GM12878 (cell line): Measurements from ENCODE around the gene MYO1H. TPM values are rescaled to one million over a fixed set of nuclear protein-coding genes. Genes with fewer than 3 reads are reported as not detected.

ENCODE experiments used
- ATAC-seq: fragments of 200-7000 bp; cut with Tn5 transposase; 3 replicates; pipeline ENCODE4 v1.9.1; 2020; ENCODE audit warnings: mild to moderate bottlenecking, moderate library complexity
- BruUV-seq: library from RNA; stranded (reverse); fragments of 400-500 nt; replicated peaks from 2 replicates; lab custom pipeline; 2021; lab: Mats Ljungman, UMichigan
- CTCF ChIA-PET: fragments of 300-600 bp; sonication (Branson Sonifier 250); formaldehyde crosslinking; extraction: SDS; loops from one replicate; lab custom pipeline; 2021; ENCODE audit warnings: inconsistent platforms; lab: Yijun Ruan, JAX
- POLR2A ChIA-PET: fragments of 350-600 bp; formaldehyde crosslinking; extraction: SDS; loops from one replicate; lab custom pipeline; 2021; ENCODE audit warnings: inconsistent platforms; lab: Charles Lee
- RAD21 ChIA-PET: fragments of 300-600 bp; sonication (Branson Sonifier 250); formaldehyde crosslinking; loops from one replicate; lab custom pipeline; 2023; ENCODE audit warnings: antibody characterized with exemption; ENCODE audit not compliant: unreplicated experiment; lab: Charles Lee
- SMC1A ChIA-PET: fragments of 300-600 bp; sonication (Branson Sonifier 250); formaldehyde crosslinking; loops from one replicate; lab custom pipeline; 2023; ENCODE audit not compliant: unreplicated experiment, uncharacterized antibody; lab: Charles Lee
- DNase-seq: peaks from one replicate; pipeline ENCODE4 v3.0.0-alpha.2; 2011; ENCODE audit warnings: low read depth, low spot score
- FAIRE-seq: peaks from 3 replicates; lab custom pipeline; 2011; peaks lifted over from hg19 to GRCh38; lab: Jason Lieb, UNC
- H2AFZ ChIP-seq: 2 replicates; pipeline ENCODE4 v1.6.0; 2011; ENCODE audit warnings: low read depth, low read length, control low read depth; ENCODE audit not compliant: control insufficient read depth
- H3K27ac ChIP-seq: 2 replicates; pipeline ENCODE4 v1.5.1; 2011; ENCODE audit warnings: control low read depth; ENCODE audit not compliant: control insufficient read depth, insufficient read depth
- H3K27me3 ChIP-seq, 2 experiments: replicated peaks in 1 of 2; 2 replicates each; pipeline versions ENCODE4 v1.6.0 to v1.6.1; 2011; ENCODE audit warnings: low read length in 1 of 2; ENCODE audit not compliant: control insufficient read depth in 2 of 2, insufficient read depth in 2 of 2
- H3K36me3 ChIP-seq, 2 experiments: 2 replicates each; pipeline ENCODE4 v1.5.1; 2011; ENCODE audit warnings: low read length in 1 of 2; ENCODE audit not compliant: control insufficient read depth in 2 of 2, insufficient read depth in 2 of 2
- H3K4me1 ChIP-seq: 2 replicates; pipeline ENCODE4 v1.6.1; 2011; ENCODE audit warnings: mild to moderate bottlenecking, low read length, moderate library complexity, mixed read lengths; ENCODE audit not compliant: control insufficient read depth, insufficient read depth
- H3K4me2 ChIP-seq: 2 replicates; pipeline ENCODE4 v1.6.0; 2011; ENCODE audit warnings: control low read depth; ENCODE audit not compliant: control insufficient read depth, insufficient read depth
- H3K4me3 ChIP-seq: fragments of 200-600 bp; sonication (generic); 2 replicates; pipeline ENCODE4 v1.5.1; 2016
- H3K79me2 ChIP-seq: 2 replicates; pipeline ENCODE4 v1.6.0; 2011; ENCODE audit warnings: low read length; ENCODE audit not compliant: control insufficient read depth, insufficient read depth
- H3K9ac ChIP-seq: 2 replicates; pipeline ENCODE4 v1.8.0; 2011; ENCODE audit warnings: low read length, control low read depth, mixed read lengths; ENCODE audit not compliant: control insufficient read depth, insufficient read depth
- H3K9me3 ChIP-seq: replicated peaks from 3 replicates; pipeline ENCODE4 v1.5.1; 2011; ENCODE audit warnings: mild to moderate bottlenecking, low read length; ENCODE audit not compliant: control insufficient read depth, insufficient read depth
- H4K20me1 ChIP-seq: 2 replicates; pipeline ENCODE4 v1.6.0; 2011; ENCODE audit not compliant: control insufficient read depth, insufficient read depth
- BCL11A ChIP-seq: IDR thresholded peaks from 2 replicates; pipeline ENCODE4 v1.6.1; 2011; ENCODE audit warnings: low read depth, low read length
- CEBPB ChIP-seq, 2 experiments: fragments of 150-350 bp in 1 of 2; IDR thresholded peaks; 2 replicates each; pipeline ENCODE4 v1.6.1; 2012 to 2014; ENCODE audit warnings: low read depth in 2 of 2, low read length in 2 of 2, borderline replicate concordance in 1 of 2, inconsistent platforms in 1 of 2
- CTCF ChIP-seq, 3 experiments: IDR thresholded peaks in 2 of 3; conservative IDR thresholded peaks in 1 of 3; 2 replicates each; pipeline ENCODE4 v1.5.1; 2011; ENCODE audit warnings: low read depth in 3 of 3, low read length in 3 of 3, mild to moderate bottlenecking in 3 of 3, control low read depth in 2 of 3, moderate library complexity in 2 of 3, inconsistent platforms in 1 of 3, mixed read lengths in 1 of 3; ENCODE audit not compliant: control insufficient read depth in 2 of 3, insufficient read depth in 1 of 3; ENCODE audit errors: extremely low read depth in 1 of 3
- CUX1 ChIP-seq: IDR thresholded peaks from 2 replicates; pipeline ENCODE4 v1.6.1; 2012; ENCODE audit warnings: improper control_type of control experiment, low read depth, low read length; ENCODE audit not compliant: insufficient replicate concordance
- ELK1 ChIP-seq: IDR thresholded peaks from 2 replicates; pipeline ENCODE4 v1.6.1; 2012; ENCODE audit warnings: low read depth, low read length, improper control_type of control experiment
- ETV6 ChIP-seq, 2 experiments: fragments of 450-650 bp in 1 of 2; IDR thresholded peaks in 1 of 2; conservative IDR thresholded peaks in 1 of 2; 2 replicates each; pipeline ENCODE4 v1.6.1; 2014; ENCODE audit warnings: antibody characterized with exemption in 1 of 2, borderline replicate concordance in 1 of 2, low read depth in 1 of 2, mild to moderate bottlenecking in 1 of 2, moderate library complexity in 1 of 2
- HDAC6 ChIP-seq: fragments of 200-600 bp; sonication (generic); IDR thresholded peaks from one replicate; pipeline ENCODE4 v1.8.0; 2017; ENCODE audit warnings: antibody characterized with exemption; ENCODE audit not compliant: unreplicated experiment
- NFYA ChIP-seq: IDR thresholded peaks from 2 replicates; pipeline ENCODE4 v1.6.1; 2011; ENCODE audit warnings: low read depth, mild to moderate bottlenecking, low read length, improper control_type of control experiment, borderline replicate concordance
- SP1 ChIP-seq: IDR thresholded peaks from one replicate; pipeline ENCODE4 v1.6.1; 2011; ENCODE audit warnings: low read depth, low read length
- SUPT20H ChIP-seq: IDR thresholded peaks from 2 replicates; pipeline ENCODE4 v1.6.1; 2011; ENCODE audit warnings: low read depth, mild to moderate bottlenecking, low read length, moderate library complexity, borderline replicate concordance; ENCODE audit not compliant: control insufficient read depth
- TBL1XR1 ChIP-seq: IDR thresholded peaks from 2 replicates; pipeline ENCODE4 v1.6.1; 2012; ENCODE audit warnings: low read depth, low read length, improper control_type of control experiment
- USF1 ChIP-seq: IDR thresholded peaks from 2 replicates; pipeline ENCODE4 v1.6.1; 2011; ENCODE audit warnings: borderline replicate concordance, low read depth, mild to moderate bottlenecking, moderate library complexity, mixed read lengths, low read length; ENCODE audit not compliant: insufficient read depth; ENCODE audit errors: extremely low read length
- YY1 ChIP-seq: IDR thresholded peaks from 2 replicates; pipeline ENCODE4 v1.6.1; 2011; ENCODE audit warnings: low read depth, mild to moderate bottlenecking, low read length
- ZBED1 ChIP-seq: IDR thresholded peaks from 2 replicates; pipeline ENCODE4 v1.6.1; 2016; ENCODE audit warnings: borderline replicate concordance
- ZZZ3 ChIP-seq: IDR thresholded peaks from 2 replicates; pipeline ENCODE4 v1.6.1; 2011; ENCODE audit warnings: low read depth; ENCODE audit not compliant: control insufficient read depth, insufficient read length
- WGBS: methylation state at CpG from one replicate; pipeline ENCODE4 v1.1.6; 2016; ENCODE audit warnings: low lambda C conversion rate; ENCODE audit not compliant: insufficient replicate concordance, insufficient coverage; ENCODE audit errors: missing lambda C conversion rate; 5-methylcytosine and 5-hydroxymethylcytosine counted together
- in situ Hi-C: fragments of 300-500 bp; cut with MboI; formaldehyde crosslinking; loops from 9 replicates; pipeline ENCODE4 v1.14.3; 2018; ENCODE audit warnings: mixed read lengths
- intact Hi-C: fragments of 100-400 bp; cut with micrococcal nuclease; formaldehyde crosslinking; loops from one replicate; pipeline ENCODE4 v1.14.2; 2022; ENCODE audit not compliant: unreplicated experiment
- polyA plus RNA-seq, 11 experiments: library from polyadenylated mRNA; depleted of rRNA in 4 of 11; unstranded in 6 of 11; stranded (reverse) in 5 of 11; fragments of >200 nt; fragmentation: Nextera tagmentation in 4 of 11; fragmentation: Illumina TruSeq in 1 of 11; extraction: Ambion mirVana in 4 of 11; extraction: Trizol in 1 of 11; gene quantifications; 1 replicate in 1 of 11; 2 replicates in 10 of 11; pipeline versions ENCODE4 v1.2.1 to v1.2.3, GENCODE V29; 2011 to 2016; ENCODE audit warnings: inconsistent platforms in 2 of 11, missing spikeins in 2 of 11, low read depth in 1 of 11
- total RNA-seq, 4 experiments: library from RNA; depleted of rRNA in 3 of 4; stranded (reverse); fragments of >200 nt in 3 of 4; fragmentation: Illumina TruSeq in 1 of 4; extraction: Trizol in 1 of 4; gene quantifications; 2 replicates each; pipeline versions ENCODE4 v1.2.1 to v1.2.3, GENCODE V29; 2013 to 2021

The MYO1H gene
- total and polyA plus RNA-seq, 10 of the 15 experiments (the other 5 are each of a cell fraction or from before 2014, with no cell fraction given): 0.05 TPM; not detected in 9

- Histone ChIP-seq H3K79me2 (no peaks in the 10 kb centered on the region), H3K27me3 (peaks cover 0 to 6% of the 10 kb centered on the region in 2 experiments; a peak in 2 of 4 replicates), H3K27ac (no peak overlapping the region), H2AFZ (no peak overlapping the region), H3K4me1 (no peaks in the 10 kb centered on the region), H3K36me3 (no peaks in the 10 kb centered on the region), H3K4me3 (no peak overlapping the region), H4K20me1 (no peaks in the 10 kb centered on the region), H3K4me2 (no peak overlapping the region), H3K9me3 (no peaks in the 10 kb centered on the region), H3K9ac (no peak overlapping the region)
- ChIA-PET SMC1A (no interaction called here), POLR2A (no interaction called here), RAD21 (no interaction called here), CTCF (interaction anchor here (2.4 kb wide), 2 partner anchors 11 to 15 kb away, joined by 7 to 10 read pairs; no protein-coding TSS in a partner anchor)
- intact Hi-C loops: no loop called here
- no peak for ATAC-seq
- in situ Hi-C loops: no loop called here
- BruUV-seq: no TSS peak
- no peak for DNase-seq
- FAIRE-seq: no peak
- WGBS: 35% methylated on average over 5 of the region's 5 CpGs
- TF ChIP-seq ELK1 (no peak), NFYA (no peak), SUPT20H (no peak), CTCF (IDR thresholded peaks at IDR 0.05 in 2 of 3, conservative IDR thresholded peaks at IDR 0.05 in 1 of 3; ENCODE audit: control insufficient read depth in 2 of 3, extremely low read depth in 1 of 3, insufficient read depth in 1 of 3, low read depth in 3 of 3, low read length in 3 of 3) (no peak), CEBPB (IDR thresholded peaks at IDR 0.05; ENCODE audit: borderline replicate concordance in 1 of 2, low read depth in 2 of 2, low read length in 2 of 2) (no peak), CUX1 (no peak), SP1 (no peak), HDAC6 (no peak), YY1 (no peak), USF1 (no peak), ZZZ3 (no peak), TBL1XR1 (no peak), ETV6 (conservative IDR thresholded peaks at IDR 0.05 in 1 of 2, IDR thresholded peaks at IDR 0.05 in 1 of 2; ENCODE audit: borderline replicate concordance in 1 of 2, low read depth in 1 of 2) (no peak), ZBED1 (no peak), BCL11A (no peak)
Measured at GRCh38 chr12:109378569-109378968, 30.9 kb downstream of the MYO1H start.
